Right lobe of liver (tissue), 4 donors: ENCODE results near the gene MRPL28.

Source experiments
- POLR2A ChIP-seq: fragments of 450-650 bp; IDR thresholded peaks from one replicate; pipeline ENCODE4 v1.6.1; 2017; ENCODE audit warnings: antibody characterized with exemption, mild to moderate bottlenecking
- TF ChIP-seq, protein P1 (sequence below), 4 donors: fragments of 200-600 bp in 3 of 4; fragments of 450-650 bp in 1 of 4; IDR thresholded peaks; one replicate each; pipeline versions ENCODE4 v1.5.1 to v1.8.0; 2016 to 2022; ENCODE audit warnings: antibody characterized with exemption in 4 of 4, mild to moderate bottlenecking in 2 of 4
- donor health status: DM: no; HTN: no; CAD: no.
- donor health status: DM: no; HTN: no; CAD: no.
- donor health status: DM: no; HTN: yes; CAD: no.

DNA sequence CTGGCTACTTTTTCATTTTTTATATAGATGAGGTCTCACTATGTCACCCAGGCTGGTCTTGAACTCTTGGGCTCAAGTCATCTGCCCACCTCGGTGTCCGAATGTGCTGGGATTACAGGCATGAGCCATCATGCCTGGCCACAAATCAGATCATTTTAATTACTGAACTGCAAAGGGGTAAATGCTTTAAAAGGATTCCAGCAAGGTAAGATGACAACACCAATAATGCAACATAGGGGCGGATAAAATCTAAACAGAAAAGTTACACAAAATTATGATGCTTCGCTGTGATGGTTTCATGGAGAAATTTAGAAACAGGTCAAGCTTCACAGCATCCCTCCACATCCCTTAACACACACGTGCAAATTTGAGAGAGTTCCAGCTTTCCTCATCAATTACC, 50.1 kb downstream of the MRPL28 start:
- TF ChIP-seq, protein P1, sequence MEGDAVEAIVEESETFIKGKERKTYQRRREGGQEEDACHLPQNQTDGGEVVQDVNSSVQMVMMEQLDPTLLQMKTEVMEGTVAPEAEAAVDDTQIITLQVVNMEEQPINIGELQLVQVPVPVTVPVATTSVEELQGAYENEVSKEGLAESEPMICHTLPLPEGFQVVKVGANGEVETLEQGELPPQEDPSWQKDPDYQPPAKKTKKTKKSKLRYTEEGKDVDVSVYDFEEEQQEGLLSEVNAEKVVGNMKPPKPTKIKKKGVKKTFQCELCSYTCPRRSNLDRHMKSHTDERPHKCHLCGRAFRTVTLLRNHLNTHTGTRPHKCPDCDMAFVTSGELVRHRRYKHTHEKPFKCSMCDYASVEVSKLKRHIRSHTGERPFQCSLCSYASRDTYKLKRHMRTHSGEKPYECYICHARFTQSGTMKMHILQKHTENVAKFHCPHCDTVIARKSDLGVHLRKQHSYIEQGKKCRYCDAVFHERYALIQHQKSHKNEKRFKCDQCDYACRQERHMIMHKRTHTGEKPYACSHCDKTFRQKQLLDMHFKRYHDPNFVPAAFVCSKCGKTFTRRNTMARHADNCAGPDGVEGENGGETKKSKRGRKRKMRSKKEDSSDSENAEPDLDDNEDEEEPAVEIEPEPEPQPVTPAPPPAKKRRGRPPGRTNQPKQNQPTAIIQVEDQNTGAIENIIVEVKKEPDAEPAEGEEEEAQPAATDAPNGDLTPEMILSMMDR (IDR thresholded peaks at IDR 0.05): no peak
- TF ChIP-seq POLR2A: no peak
